ENCODE measurements around the gene SLC50A1. TPM values are rescaled to one million over a fixed set of nuclear protein-coding genes. Genes with fewer than 3 reads are reported as not detected.

The SLC50A1 gene
- total RNA-seq, 1 experiment from 2014 or later, result 67.4 TPM

DNA sequence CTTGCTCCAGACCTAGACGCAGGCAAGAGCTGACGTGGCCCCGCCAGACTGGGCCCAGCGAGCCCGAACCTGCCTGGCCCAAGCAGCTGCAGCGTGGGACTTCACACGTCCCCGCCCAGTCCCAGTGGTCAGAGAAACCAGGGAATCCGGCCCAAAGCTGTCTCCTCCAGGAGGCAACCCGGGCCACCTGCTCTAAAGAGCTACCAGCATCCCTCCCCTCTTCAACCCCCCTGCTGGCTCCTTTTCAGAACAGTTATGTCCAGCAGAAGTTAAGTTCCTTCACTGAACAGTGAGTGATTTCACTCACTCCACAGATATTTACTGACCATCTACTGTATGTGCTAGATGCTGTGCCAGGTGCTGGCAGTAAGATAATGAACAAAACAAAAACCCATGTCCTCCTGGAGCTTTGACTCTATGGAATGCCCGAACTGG lies 10.1 kb upstream of the SLC50A1 start:
- no TSS peak for BruUV-seq (replicated peaks)
- in situ Hi-C loops (cut with HindIII; ENCODE audit: low pct_unique_long_range_greater_than_20kb, low sequenced_read_pairs), result no loop called here
- Histone ChIP-seq H3K4me3 (ENCODE audit: low read depth in 2 of 2, low read length in 2 of 2) (peak overlapping the region in 1 of 2 experiments; percentile 64; a peak in 1 of 4 replicates), H3K4me1 (ENCODE audit: control insufficient read depth, insufficient read depth, low read length) (peaks cover 54% of the 10 kb centered on the region), H3K27ac (ENCODE audit: low read length) (peak overlapping the region; percentile 65), H3K36me3 (ENCODE audit: control insufficient read depth, insufficient read depth, low read length) (peaks cover 3% of the 10 kb centered on the region; the same call in 1 of the 2 replicates), H3K9me3 (ENCODE audit: control insufficient read depth, insufficient read depth, low read depth, low read length) (no peaks in the 10 kb centered on the region), H3K27me3 (ENCODE audit: control insufficient read depth, insufficient read depth, low read length) (no peaks in the 10 kb centered on the region)
- ChIA-PET POLR2A (no interaction called here), CTCF (interaction anchor here (1.1 to 1.7 kb wide), 2 partner anchors 34 to 47 kb away, joined by 3 to 5 read pairs; partner anchors contain the start of gene KRTCAP2)
- no peak for DNase-seq (ENCODE audit: low read depth, low spot score)
- intact Hi-C loops (cut with micrococcal nuclease; ENCODE audit: unreplicated experiment), result loop anchor here (5.0 kb wide), 1 partner anchor 33 kb away; no protein-coding TSS in a partner anchor
- no peak for ATAC-seq
- TF ChIP-seq TCF7L2 (IDR thresholded peaks at IDR 0.05; ENCODE audit: low read depth, low read length) (no peak), POLR2AphosphoS5 (IDR thresholded peaks at IDR 0.05; ENCODE audit: low read depth, low read length) (no peak), SIN3A (IDR thresholded peaks at IDR 0.05; ENCODE audit: borderline replicate concordance, insufficient read depth, low read depth, low read length) (no peak)
- TF ChIP-seq, protein P1, sequence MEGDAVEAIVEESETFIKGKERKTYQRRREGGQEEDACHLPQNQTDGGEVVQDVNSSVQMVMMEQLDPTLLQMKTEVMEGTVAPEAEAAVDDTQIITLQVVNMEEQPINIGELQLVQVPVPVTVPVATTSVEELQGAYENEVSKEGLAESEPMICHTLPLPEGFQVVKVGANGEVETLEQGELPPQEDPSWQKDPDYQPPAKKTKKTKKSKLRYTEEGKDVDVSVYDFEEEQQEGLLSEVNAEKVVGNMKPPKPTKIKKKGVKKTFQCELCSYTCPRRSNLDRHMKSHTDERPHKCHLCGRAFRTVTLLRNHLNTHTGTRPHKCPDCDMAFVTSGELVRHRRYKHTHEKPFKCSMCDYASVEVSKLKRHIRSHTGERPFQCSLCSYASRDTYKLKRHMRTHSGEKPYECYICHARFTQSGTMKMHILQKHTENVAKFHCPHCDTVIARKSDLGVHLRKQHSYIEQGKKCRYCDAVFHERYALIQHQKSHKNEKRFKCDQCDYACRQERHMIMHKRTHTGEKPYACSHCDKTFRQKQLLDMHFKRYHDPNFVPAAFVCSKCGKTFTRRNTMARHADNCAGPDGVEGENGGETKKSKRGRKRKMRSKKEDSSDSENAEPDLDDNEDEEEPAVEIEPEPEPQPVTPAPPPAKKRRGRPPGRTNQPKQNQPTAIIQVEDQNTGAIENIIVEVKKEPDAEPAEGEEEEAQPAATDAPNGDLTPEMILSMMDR (IDR thresholded peaks at IDR 0.05), result no peak
- TF ChIP-seq, protein P2, sequence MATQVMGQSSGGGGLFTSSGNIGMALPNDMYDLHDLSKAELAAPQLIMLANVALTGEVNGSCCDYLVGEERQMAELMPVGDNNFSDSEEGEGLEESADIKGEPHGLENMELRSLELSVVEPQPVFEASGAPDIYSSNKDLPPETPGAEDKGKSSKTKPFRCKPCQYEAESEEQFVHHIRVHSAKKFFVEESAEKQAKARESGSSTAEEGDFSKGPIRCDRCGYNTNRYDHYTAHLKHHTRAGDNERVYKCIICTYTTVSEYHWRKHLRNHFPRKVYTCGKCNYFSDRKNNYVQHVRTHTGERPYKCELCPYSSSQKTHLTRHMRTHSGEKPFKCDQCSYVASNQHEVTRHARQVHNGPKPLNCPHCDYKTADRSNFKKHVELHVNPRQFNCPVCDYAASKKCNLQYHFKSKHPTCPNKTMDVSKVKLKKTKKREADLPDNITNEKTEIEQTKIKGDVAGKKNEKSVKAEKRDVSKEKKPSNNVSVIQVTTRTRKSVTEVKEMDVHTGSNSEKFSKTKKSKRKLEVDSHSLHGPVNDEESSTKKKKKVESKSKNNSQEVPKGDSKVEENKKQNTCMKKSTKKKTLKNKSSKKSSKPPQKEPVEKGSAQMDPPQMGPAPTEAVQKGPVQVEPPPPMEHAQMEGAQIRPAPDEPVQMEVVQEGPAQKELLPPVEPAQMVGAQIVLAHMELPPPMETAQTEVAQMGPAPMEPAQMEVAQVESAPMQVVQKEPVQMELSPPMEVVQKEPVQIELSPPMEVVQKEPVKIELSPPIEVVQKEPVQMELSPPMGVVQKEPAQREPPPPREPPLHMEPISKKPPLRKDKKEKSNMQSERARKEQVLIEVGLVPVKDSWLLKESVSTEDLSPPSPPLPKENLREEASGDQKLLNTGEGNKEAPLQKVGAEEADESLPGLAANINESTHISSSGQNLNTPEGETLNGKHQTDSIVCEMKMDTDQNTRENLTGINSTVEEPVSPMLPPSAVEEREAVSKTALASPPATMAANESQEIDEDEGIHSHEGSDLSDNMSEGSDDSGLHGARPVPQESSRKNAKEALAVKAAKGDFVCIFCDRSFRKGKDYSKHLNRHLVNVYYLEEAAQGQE (IDR thresholded peaks at IDR 0.05; ENCODE audit: insufficient read depth in 1 of 2, low read depth in 2 of 2, low read length in 1 of 2), result no peak

DNA sequence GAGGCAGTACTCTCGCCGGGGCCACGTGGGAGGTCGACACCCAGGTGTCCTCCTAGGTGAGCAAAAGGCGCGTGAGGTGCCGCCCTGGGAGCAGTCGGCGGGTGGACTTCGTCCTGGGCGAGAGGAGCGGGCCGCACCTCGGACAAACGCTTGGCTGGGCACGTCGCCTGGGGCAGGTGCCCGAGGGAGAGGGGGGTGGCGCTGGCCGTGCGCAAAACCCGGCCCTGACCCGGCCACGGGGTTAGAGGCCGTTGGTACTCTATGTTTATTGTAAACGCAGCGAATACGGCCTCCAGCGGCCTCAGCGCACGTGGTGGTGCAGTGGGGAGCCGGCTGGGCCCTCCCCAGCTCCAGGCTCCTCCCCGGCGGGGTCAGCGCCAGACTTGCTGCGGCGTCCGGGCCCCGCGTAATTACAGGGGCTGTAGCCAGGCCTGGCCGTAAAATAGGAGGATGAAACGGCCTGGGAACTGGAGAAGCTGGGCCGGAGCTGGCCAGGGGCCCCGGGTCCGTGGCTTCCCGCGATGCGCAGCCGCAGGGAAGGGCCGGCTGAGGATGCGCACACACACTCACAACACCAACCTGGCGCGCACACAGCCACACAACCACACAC lies 9.6 kb upstream of the SLC50A1 start:
- TF ChIP-seq TCF7L2 (IDR thresholded peaks at IDR 0.05; ENCODE audit: low read depth, low read length) (peak; percentile 32; the same call in 1 of the 2 replicates), POLR2AphosphoS5 (IDR thresholded peaks at IDR 0.05; ENCODE audit: low read depth, low read length) (no peak)
- TF ChIP-seq, protein P2 (IDR thresholded peaks at IDR 0.05; ENCODE audit: insufficient read depth in 1 of 2, low read depth in 2 of 2, low read length in 1 of 2), result no peak
- TF ChIP-seq, protein P1 (IDR thresholded peaks at IDR 0.05), result no peak
- H3K36me3 ChIP-seq (ENCODE audit: control insufficient read depth, insufficient read depth, low read length), result peaks cover 3% of the 10 kb centered on the region; the same call in 1 of the 2 replicates
- H3K27ac ChIP-seq (ENCODE audit: low read length), result peak overlapping the region; percentile 65
- ATAC-seq (peak; percentile 43), DNase-seq (ENCODE audit: low read depth, low spot score) (no peak)
- POLR2A ChIA-PET, result no interaction called here
- no peaks in the 10 kb centered on the region for H3K9me3 ChIP-seq (ENCODE audit: control insufficient read depth, insufficient read depth, low read depth, low read length)
- intact Hi-C loops (cut with micrococcal nuclease; ENCODE audit: unreplicated experiment), result loop anchor here (5.0 kb wide), 1 partner anchor 34 kb away; no protein-coding TSS in a partner anchor
- H3K27me3 ChIP-seq (ENCODE audit: control insufficient read depth, insufficient read depth, low read length), result no peaks in the 10 kb centered on the region
- in situ Hi-C loops (cut with HindIII; ENCODE audit: low pct_unique_long_range_greater_than_20kb, low sequenced_read_pairs), result no loop called here
- CTCF ChIA-PET, result interaction anchor here (1.1 kb wide), 1 partner anchor 47 kb away, joined by 3 read pairs; the partner anchor contains the start of gene KRTCAP2
- peaks cover 59% of the 10 kb centered on the region for H3K4me1 ChIP-seq (ENCODE audit: control insufficient read depth, insufficient read depth, low read length)
- no TSS peak for BruUV-seq (replicated peaks)
- H3K4me3 ChIP-seq (ENCODE audit: low read depth in 2 of 2, low read length in 2 of 2), result peak overlapping the region; percentile 64 to 65

Measured in Panc1 (cell line).